ENCODE data around the gene TERT. TPM values are rescaled to one million over a fixed set of nuclear protein-coding genes. Genes with fewer than 3 reads are reported as not detected.
A peak's percentile ranks its signal among the peaks of the same experiment; 100 is the strongest.

TERT gene
- total RNA-seq, 1 donor from 2014 or later = not detected

DNA sequence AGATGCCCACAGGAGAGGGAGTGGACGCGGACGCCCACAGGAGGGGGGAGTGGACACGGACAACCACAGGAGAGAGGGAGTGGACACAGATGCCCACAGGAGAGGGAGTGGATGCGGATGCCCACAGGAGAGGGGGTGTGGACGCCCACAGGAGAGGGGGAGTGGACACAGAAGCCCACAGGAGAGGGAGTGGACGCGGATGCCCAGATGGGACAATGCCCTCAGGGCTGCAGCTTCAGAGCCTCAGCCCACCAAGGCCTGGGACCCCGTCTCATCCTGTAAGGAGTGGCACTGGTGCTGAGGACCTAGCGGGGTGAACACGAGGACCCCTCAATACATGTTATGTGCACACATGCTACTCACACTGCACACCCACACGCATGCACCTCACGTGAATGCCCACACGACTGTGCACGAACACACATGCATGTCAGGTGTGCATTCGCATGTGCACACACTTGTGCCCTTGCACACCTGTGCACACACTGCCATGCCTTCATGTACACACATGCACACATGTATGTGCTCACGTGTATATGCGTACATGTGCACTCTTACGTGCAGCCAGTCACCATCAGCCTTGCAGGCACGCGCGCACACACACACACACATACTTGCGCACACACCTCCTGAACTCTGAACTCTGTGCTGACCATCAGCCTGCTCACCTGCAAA, 34.9 kb downstream of the TERT start:
- no peak for DNase-seq (ENCODE audit: low spot score)

DNA sequence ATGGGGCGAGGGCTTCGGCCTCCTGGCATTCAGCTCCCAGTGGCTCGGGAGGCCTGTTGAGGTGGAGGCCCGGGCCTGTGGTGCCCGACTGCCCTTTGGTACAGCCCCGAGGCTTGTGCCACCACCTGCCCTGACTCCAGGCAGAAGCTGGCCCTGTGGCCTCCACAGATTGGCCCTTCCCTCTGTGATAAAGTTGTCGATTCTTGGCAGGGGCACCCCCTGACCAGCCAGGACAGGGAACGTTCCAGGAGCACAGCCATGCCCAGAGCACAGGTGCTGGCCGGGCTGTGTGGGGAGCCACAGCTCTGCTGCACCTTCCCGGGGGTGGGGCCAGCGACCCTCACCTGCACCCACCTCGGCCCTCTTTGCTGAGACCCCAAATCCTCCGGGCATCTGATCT, 37.0 kb downstream of the TERT start:
- DNase-seq (ENCODE audit: low spot score) = no peak

DNA sequence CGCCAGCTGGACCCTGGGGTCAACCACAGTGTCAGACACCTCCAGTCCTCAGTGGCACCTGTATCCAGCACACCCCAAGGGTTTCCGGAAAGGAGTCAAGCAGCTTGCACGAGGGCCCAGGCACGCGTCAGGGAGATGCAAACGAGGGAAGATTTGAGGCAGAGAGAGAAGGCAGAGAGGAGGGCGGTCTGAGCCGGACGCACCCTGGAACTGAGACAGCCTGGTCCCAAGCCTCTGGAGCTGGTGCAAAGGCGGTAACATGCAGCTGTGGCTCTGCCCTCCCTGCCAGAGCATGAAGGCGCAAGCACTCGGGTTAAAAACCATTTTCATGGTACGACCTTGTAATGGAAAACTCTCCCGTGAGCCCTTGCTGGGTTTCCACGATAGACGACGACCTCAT, 37.5 kb downstream of the TERT start:
- DNase-seq (ENCODE audit: low spot score) = no peak

DNA sequence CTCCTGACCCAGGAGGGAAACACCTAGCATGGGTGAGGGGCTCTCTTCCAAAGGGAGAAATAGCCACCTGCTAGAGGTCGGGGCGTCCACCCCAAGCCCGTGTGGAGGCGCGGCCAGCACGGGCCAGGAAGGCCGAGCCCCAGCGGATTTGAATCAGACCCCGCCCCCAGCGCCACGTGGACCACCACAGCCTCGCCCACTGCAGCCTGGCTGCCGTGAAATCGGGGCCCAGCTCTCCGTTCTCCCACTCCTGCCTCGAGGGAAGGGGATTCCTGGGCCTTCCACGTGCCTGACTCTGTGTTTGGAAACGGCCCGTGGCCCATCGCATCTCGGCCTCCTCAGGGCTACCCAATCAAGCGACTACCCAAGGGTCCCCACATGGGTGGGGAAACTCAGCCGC, 38.1 kb downstream of the TERT start:
- no peak for DNase-seq (ENCODE audit: low spot score)

DNA sequence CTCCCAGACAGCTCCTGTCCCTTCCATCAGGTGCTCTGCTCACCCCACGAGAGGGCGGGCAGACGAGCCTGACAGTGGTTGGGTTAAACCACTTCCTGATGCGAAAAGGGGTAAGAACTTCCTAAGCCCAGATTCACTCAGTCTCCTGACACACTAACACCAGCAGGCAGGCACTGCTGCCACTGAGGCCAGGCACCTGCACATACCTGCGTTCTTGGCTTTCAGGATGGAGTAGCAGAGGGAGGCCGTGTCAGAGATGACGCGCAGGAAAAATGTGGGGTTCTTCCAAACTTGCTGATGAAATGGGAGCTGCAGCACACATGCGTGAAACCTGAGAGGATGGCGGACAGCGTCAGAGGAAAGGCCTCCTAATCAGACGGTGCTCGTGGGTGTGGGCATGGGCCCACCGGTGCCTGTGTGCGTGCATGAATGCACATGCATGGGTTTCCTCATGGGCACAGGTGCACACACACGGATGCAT, 39.7 kb downstream of the TERT start:
- no peak for DNase-seq (ENCODE audit: low spot score)

DNA sequence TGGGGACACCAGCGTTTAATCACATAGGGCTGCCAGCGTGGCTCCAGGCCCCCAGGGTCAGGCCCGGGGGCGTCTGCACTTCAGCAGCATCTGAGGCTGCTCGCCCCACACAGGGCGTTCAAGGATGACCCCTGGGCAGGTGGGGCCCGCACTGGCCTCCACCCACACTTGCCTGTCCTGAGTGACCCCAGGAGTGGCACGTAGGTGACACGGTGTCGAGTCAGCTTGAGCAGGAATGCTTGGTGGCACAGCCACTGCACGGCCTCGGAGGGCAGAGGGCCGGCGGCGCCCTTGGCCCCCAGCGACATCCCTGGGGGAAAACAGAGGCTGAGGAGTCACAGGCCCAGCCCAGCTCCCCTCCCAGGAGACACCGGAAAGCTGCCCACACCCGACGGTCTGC, 40.7 kb downstream of the TERT start:
- no peak for DNase-seq (ENCODE audit: low spot score)

DNA sequence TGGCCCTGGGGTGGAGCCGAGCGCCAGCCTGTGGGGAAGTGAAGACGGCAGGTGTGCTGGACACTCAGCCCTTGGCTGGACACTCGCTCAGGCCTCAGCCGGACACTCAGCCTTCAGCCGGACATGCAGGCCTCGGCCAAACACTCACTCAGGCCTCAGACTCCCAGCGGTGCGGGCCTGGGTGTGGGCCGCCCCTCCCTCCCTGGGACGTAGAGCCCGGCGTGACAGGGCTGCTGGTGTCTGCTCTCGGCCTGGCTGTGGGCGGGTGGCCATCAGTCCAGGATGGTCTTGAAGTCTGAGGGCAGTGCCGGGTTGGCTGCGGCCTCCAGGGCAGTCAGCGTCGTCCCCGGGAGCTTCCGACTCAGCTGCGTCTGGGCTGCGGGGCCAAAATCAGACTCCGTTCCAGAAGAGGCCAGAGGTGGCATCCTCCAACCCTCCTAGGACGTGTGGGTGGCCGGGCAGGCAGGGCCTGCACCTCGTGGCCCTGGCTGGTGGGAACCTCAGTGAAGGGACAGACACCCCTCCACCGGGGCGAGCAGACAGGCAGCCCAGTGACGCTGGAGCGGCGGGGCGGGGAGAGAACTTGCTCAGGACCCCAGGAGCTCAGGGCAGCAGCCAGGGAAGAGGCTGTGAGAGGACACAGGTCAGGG, 41.3 kb downstream of the TERT start:
- DNase-seq (ENCODE audit: low spot score) = no peak

DNA sequence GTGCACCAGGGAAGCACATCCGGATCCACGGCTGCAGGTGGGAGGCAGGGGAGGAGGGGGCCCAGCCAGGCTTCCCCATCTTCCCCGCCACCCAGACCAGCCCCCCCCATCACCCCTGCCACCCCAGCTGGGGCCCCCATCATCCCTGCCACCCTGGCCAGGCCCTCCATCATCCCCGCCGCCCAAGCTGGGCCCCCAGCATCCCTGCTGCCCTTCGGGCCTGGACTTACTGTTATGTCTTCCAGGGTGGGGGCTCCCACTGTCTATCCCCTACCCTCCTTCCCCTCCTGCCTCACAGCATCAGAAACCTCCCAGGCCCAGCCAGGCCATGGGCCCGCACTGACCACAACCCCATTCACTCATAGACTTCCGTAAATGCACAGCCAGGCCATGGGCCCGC, 42.2 kb downstream of the TERT start:
- DNase-seq (ENCODE audit: low spot score) = no peak

DNA sequence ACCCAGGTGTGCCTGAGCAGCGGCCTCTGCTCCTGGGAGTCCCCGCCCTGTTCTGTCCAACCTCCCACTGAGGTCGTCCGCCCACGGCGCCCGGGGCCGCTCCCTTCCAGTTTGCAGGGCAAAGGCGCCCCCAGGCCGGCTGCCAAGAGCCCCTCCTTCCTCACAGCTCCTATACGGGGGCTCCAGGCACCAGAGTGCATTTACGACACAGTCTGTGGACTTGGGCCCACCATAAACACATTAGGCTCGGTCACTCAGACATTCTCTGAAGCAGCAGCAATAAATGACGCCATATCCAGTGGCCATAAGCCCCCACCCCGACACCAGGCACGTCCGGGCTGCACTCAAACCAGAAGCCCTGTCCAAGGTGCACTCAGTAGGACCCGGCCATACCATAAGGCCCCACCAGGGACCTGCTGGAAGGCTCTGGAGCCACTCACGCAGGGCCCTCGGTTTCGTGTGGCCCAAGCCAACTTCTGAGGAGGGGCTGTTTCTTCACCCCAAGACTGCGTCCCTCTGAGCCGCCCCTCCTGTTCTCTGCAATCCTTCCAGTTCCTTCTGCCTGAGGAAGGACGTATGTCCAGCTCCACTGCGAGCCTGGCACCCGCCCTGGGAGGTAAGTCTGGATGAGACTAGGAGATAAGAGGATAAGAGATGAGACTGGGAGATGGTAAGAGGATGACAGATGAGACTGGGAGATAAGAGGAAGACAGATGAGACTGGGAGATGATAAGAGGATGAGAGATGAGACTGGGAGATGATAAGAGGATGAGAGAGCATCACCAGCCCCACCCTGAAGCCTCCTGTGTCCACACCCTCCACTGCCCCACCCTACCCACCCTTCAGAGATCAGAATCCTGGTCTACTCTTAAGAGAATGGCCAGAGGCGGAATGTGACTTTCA, 42.9 kb downstream of the TERT start:
- no peak for DNase-seq (ENCODE audit: low spot score)

DNA sequence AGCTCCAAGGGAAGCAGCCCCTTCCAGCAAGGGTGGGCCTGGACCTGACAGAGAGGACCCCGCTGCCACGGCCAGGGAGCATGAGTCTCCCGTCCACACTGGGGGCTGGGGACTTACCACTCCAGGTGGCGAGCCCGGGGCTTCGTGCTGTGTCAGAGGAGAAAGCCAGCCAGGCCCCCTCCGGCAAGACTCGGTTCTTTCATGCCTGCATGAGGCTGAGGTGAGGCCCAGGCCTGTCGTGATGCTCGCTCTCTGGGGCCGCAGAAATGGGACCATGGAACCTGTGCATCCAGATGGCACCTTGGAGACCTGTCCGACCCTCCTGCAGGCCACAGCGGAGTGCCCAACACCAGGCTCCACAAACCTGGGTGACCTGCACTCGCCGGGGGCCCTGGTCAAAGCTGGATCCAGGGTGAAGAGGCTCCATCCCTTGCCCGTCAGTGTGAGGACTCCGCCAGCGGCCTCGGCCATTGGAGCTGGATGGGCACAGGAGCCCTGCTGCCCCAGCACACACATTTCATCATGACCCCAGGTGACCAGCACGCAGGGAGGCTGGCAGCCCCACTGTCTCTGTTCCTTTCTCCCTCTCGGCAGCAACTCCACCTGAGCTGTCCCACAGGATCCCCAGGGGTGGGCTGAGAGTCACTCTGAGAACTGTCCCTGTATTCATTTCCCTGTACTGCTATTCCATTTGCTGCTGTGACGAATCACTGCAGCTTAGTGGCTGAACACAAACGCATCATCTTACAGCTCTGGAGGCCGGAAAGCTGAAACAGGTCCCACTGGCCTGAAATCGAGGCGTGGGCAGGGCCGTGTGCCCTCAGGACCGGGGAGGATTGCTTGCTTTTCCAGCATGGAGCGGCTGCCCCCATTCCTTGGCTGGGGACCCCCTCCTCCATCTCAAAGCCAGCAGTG, 45.2 kb downstream of the TERT start:
- DNase-seq (ENCODE audit: low spot score) = no peak

DNA sequence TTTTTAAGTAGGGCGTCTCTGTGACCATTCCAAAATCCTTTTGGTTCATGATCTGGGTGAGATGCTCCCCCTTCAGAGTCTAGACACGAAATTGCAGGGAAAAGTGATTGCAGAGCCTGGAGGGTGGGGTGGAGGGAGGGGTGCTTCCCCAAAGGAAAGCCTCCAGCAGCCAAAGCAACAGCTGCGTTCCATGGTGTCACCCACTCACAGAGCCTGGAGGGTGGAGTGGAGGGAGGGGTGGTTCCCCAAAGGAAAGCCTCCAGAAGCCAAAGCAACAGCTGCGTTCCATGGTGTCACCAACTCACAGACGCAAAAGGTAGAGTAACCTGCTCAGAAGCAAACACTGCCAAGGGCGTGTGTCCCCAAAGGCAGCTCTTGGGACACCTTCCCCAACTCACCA, 47.1 kb downstream of the TERT start:
- DNase-seq (ENCODE audit: low spot score) = no peak

DNA sequence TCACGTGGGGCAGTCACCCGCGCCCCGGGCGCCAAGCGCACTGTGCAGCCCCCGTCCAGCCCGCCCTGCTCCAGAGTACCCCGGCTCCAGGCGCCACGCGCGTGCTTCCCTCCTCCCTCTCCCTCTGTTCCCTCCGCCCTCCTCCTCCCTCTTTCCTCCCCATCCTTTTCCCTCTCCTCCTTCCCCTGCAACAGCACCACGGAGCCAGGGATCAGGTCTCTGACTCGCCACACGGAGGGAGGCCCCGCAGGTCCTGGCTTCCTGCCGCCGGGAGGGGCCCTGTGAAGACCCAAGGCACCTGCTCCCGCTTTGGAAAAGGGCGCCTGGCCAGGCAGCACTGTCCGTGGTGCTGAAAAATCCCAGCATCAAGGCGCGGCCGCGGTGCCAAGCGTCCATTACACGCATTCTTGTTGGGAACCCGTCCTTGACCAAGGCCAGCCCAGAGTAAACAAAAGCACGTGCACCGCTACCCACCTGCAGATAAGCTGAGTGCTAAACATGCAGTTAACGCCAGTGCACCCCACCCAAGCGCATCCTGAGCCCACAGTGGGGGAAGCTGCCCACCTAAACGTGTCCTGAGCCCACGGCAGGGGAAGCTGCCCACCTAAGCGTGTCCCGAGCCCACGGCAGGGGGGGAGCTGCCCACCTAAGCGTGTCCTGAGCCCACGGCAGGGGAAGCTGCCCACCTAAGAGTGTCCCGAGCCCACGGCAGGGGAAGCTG, 48.0 kb downstream of the TERT start:
- peak; percentile 50 for DNase-seq (ENCODE audit: low spot score)

DNA sequence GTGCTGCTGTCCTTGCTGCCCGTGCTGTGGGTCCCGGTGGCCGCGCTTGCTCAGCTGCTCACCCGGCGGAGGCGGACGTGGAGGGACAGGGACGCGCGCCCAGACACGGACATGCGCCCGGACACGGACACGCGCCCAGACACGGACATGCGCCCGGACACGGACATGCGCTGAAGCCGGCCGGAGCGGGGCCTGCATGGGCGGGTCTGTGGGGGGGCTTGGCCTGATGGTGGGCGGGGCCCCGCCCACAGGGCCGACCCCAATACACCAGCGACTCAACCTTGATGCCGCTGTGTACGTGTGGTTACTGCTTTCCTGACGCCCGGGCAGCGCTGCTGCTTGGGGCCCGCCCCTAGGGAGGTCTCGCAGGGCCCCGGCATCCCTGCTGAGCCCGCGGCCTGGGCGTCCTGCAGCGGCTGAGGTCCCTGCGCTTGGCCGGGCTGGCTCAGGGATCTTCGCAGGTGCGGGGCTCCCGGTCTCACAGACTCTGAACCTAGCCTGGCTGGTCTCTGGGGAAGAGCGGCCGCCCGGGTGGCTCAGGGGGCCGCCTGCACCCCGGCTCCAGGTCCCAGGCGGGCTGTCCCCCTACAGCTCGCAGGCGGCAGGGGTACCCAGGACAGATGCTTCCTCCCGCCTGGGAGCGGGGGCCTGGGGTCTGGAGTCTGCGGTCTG, 48.8 kb downstream of the TERT start:
- DNase-seq (ENCODE audit: low spot score) = no peak

DNA sequence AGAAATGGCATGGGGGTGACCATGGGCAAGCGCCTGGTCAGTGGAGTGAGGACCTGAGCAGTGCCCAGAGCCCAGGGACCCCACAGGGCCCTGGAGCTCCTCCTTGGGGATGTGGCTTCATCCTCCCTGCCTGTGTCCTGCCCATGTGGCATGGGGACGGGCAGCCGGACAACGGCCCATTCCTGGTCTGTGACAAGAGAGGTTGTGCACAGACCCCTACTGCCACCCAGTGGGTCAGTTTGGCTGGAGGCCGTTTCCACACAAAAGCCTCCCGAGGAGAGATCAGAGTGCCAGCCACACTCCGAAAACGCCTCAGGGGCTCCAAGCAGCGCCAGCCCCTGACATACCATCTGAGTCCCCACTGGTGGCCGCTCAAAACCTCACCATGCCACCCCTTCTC, 49.9 kb downstream of the TERT start:
- DNase-seq (ENCODE audit: low spot score) = no peak

DNA sequence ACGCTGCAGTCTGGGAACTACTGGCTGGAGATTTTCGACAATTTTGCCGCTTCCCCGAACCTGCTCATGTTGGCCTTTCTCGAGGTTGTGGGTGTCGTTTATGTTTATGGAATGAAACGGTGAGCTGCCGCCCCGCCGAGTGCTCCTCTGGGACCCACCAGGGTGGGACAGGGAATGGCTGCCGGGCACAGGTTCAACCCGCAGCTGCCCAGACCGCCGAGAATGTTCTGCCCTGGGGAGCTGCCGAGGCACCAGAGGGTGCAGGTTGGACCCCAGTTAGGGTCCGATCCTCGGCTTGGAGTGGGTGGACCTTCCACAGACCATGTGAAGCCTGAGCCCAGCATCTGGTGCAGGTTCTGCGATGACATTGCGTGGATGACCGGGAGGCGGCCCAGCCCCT, 50.6 kb downstream of the TERT start:
- DNase-seq (ENCODE audit: low spot score) = no peak

DNA sequence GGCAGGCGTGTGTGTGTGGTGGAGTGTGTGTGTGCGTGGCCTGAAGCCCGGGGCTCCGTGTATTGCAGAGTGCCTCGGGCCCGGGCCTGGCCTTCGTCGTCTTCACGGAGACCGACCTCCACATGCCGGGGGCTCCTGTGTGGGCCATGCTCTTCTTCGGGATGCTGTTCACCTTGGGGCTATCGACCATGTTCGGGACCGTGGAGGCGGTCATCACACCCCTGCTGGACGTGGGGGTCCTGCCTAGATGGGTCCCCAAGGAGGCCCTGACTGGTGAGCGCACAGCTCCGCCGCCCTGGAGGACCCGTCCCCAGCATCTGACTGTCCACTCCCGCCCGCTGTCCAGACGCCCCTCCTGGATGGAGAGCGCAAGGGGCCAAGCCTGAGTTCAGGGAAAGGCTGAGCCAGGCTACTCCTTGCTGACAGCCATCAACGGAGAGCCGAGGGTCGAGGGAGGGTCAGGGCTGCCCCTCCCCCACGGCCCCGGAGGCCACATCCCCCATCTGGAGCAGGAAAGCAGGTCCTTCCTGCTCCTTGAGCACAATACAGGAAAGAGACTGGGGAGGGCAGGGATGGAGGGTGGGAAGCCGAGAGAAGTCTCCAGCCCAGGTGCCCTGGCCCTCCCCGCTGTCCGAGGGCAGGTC, 51.3 kb downstream of the TERT start:
- DNase-seq (ENCODE audit: low spot score) = no peak

DNA sequence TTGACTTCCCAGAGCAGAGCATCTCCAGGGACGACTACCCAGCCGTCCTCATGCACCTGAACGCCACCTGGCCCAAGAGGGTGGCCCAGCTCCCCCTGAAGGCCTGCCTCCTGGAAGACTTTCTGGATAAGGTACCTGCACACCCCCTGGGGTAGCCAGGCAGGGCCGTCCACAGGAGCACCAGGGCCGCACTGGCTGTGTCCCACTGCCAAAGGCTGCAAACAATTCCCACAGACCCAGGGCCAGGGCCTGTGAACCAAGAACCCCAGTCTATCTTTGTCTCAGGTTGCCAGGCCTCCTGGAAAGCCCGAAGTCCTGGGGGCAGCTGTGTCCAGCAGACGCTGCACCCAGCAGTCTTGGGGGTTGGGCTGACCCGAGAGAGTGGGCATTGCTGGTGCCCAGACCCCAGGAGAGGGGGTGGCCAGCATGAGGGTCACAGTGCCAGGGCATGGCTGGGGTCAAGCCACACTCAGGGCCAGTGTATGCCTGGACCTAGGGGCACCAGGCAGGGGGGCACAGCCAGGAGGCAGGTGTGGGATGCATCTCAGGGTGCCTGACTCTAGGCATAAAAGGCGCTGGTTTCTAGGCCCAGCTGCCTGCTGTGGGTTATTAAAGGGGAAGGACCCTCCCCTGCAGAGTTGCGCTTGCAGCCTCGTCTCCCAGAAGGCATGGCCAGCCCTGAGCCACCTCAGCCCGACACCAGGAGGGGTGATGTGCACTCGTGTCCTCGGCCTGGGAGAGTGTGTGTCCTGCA, 52.0 kb downstream of the TERT start:
- DNase-seq (ENCODE audit: low spot score) = no peak

DNA sequence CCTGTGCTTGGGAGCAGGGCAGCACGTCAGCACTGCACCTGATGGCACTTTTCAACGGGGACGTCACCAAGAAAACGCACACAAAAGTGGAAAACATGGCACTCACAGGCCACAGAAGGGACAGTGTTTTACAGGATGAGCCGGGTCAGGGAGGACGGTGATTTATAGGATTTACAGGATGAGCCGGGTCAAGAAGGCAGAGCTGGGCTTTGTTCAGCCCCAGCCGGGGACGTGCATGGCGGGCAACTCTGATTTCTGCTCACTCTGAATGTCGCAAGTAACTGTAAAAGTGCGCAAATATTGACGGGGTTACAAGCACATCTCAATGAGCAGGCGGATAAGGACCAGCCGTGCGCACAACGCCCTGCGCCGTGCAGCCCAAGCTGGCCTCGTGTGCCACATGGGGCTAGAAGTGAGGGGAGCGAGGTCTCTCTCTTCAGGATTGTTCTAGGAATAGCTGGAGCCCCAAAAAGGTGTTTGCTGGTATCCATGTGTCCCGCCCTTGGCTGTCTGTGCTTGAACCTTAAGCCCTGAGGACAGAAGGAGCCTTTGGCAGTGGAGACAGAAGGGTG, 53.3 kb downstream of the TERT start:
- DNase-seq (ENCODE audit: low spot score) = no peak

Data from mucosa of gallbladder (tissue), 1 donor.